WERI-Rb-1 (cell line): ENCODE measurements around the gene SLCO2A1.

ENCODE experiments used
- DNase-seq: peaks from one replicate; pipeline ENCODE4 v3.0.0-alpha.2; 2020
- H3K27ac ChIP-seq: fragments of 250-450 bp; sonication (Bioruptor Pico); 2 replicates; pipeline ENCODE4 v1.5.1; 2020; ENCODE audit warnings: mild to moderate bottlenecking, moderate library complexity
- H3K27me3 ChIP-seq: fragments of 250-450 bp; sonication (Bioruptor Pico); 2 replicates; pipeline ENCODE4 v1.5.1; 2021; ENCODE audit warnings: mild to moderate bottlenecking, low read depth, moderate library complexity; ENCODE audit not compliant: insufficient read depth, severe bottlenecking
- H3K36me3 ChIP-seq: fragments of 250-450 bp; sonication (Bioruptor Pico); 2 replicates; pipeline ENCODE4 v1.5.1; 2020; ENCODE audit warnings: mild to moderate bottlenecking, moderate library complexity
- H3K4me3 ChIP-seq: 2 replicates; pipeline ENCODE4 v1.5.1; 2011; ENCODE audit warnings: low read depth, mild to moderate bottlenecking, control low read depth, low read length
- H3K9me3 ChIP-seq: fragments of 250-450 bp; sonication (Bioruptor Pico); 2 replicates; pipeline ENCODE4 v1.5.1; 2021; ENCODE audit warnings: mild to moderate bottlenecking, moderate library complexity; ENCODE audit not compliant: severe bottlenecking
- TF ChIP-seq, protein P1 (sequence below): IDR thresholded peaks from 2 replicates; pipeline ENCODE4 v1.5.1; 2011; ENCODE audit warnings: low read depth, mild to moderate bottlenecking, control low read depth, inconsistent platforms, low read length

Gene SLCO2A1

DNA sequence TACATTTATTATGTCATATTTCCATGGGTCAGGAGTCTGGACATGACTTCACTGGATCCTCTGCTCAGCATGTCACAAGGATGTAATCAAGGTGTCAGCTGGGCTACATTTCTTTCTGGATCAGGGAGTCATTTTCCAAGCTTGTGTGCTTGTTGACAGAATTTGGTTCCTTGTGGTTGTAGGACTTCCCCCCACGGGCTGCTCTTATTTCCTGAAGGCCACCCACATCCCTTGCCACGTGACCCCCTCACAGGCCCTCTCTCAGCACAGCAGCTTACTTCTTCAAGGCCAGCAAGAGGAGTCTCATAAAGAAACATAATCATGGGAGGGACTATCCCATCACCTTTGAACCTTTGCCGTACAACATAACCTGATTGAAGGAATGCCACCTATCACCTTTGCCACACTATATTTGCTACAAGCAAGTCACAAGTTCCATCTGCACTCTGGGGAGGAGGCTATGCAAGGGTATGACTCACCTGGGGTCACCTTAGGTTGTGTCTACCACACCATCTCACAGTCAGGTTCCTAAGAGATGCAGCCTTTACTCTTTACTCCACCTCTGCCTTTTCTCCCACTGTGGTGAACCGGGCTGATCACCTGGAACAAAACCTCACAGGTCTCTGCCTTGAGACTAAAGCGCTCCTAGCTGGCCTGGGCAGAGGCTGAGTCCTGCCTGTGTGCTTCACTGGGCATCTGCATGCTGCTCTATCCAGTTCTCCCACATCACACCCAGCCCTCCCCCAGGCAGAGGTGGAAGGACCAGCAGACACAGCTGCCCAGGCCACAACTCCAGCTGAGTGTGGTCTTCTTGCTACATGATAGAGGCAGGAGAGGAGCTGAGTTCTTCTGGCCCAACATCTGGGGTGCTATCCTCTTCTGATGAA lies 147.5 kb downstream of the SLCO2A1 start:
- Histone ChIP-seq H3K9me3 (peaks cover 6% of the 10 kb centered on the region), H3K36me3 (no peaks in the 10 kb centered on the region), H3K27ac (no peak overlapping the region), H3K27me3 (peaks cover 19% of the 10 kb centered on the region), H3K4me3 (no peak overlapping the region)
- DNase-seq = no peak
- TF ChIP-seq, protein P1, sequence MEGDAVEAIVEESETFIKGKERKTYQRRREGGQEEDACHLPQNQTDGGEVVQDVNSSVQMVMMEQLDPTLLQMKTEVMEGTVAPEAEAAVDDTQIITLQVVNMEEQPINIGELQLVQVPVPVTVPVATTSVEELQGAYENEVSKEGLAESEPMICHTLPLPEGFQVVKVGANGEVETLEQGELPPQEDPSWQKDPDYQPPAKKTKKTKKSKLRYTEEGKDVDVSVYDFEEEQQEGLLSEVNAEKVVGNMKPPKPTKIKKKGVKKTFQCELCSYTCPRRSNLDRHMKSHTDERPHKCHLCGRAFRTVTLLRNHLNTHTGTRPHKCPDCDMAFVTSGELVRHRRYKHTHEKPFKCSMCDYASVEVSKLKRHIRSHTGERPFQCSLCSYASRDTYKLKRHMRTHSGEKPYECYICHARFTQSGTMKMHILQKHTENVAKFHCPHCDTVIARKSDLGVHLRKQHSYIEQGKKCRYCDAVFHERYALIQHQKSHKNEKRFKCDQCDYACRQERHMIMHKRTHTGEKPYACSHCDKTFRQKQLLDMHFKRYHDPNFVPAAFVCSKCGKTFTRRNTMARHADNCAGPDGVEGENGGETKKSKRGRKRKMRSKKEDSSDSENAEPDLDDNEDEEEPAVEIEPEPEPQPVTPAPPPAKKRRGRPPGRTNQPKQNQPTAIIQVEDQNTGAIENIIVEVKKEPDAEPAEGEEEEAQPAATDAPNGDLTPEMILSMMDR = no peak

DNA sequence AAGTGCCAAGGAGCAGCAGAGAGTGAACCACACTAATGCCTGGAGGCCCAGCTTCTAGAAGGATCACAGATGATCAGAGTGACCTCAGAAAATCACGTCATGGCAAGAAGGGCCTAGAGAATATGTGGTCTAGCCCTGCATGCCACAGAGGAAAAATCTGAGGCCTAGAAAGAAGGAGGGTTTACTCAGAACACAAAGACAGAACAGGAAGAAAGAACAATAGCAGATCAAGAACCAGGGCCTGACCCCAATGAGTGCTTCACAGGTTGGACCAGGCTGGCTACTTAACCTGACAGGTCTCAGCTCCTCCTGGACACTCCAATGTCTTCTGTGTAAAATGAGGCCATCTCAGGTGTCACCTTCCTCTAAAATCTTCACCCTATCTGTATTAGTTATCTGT lies 148.2 kb downstream of the SLCO2A1 start:
- H3K27me3 ChIP-seq = peaks cover 19% of the 10 kb centered on the region
- no peaks in the 10 kb centered on the region for H3K36me3 ChIP-seq
- TF ChIP-seq, protein P1 = no peak
- no peak overlapping the region for H3K4me3 ChIP-seq
- no peak overlapping the region for H3K27ac ChIP-seq
- peaks cover 6% of the 10 kb centered on the region for H3K9me3 ChIP-seq
- DNase-seq = no peak

DNA sequence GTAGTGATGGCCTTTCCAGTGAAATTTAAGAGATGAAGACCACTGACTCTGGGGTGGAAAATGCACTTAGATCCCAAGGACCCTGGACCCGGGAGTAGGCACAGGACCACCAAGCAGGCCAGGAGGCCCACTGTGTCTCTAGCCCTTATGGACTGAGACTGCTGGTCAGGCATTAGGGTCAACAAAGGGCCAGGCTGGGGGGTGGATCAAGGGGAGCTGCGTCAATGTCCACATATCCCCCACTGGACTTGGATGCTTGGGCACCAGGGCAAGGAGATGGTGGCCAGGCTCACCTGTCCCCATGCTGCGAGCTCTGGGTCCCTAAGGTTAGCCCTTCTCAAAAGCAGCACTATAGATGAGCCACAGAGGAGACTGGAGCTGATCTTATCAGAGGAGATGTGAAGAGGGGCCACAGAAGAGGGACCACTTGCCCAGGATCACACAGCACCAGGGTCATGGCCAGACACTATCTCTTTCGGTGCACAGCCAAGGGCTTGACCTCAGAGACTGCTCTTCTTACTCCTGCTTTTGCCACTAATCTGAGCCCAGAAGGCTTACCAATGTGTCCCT lies 148.8 kb downstream of the SLCO2A1 start:
- TF ChIP-seq, protein P1 = no peak
- Histone ChIP-seq H3K27me3 (peaks cover 14% of the 10 kb centered on the region), H3K27ac (no peak overlapping the region), H3K36me3 (no peaks in the 10 kb centered on the region), H3K9me3 (peaks cover 6% of the 10 kb centered on the region), H3K4me3 (no peak overlapping the region)
- no peak for DNase-seq

DNA sequence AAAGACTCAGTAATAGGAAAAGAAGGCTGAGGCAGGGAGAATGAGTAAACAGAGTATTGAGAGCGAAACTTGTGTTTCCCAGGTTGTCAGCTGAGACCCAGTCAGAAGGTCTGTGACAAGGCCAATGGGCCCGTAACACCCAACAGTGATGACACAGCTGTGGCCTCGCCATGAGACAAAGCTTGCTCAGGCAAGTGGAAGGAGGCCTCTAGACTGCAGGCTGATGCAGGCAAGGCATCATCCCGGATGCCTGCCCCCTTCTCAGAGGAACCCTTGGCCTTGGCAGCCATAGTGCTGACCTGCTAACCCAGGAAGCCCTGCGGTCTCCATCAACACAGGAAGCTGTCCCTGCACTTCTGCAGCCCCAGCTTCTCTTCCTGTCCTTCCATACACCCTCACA lies 149.4 kb downstream of the SLCO2A1 start:
- Histone ChIP-seq H3K27me3 (peaks cover 8% of the 10 kb centered on the region), H3K9me3 (peaks cover 6% of the 10 kb centered on the region), H3K4me3 (no peak overlapping the region), H3K36me3 (no peaks in the 10 kb centered on the region), H3K27ac (no peak overlapping the region)
- TF ChIP-seq, protein P1 = no peak
- DNase-seq = no peak

DNA sequence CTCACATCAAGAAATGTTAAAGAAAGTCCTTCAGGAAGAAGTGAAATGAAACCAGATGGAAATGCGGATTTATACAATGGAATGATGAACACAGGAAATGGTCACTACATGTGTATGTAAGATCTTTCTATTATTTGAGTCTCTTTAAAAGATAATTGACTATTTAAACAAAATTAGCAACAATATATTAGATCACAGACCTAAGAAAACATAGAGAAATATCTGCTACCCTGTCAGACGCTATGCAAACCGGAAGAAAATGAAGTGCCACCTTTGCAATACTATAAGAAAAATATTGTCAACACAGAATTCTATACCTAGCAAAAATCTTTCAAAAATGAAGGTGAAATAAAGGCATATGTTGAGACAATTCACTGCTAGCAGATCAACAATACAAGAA lies 151.2 kb downstream of the SLCO2A1 start:
- peaks cover 6% of the 10 kb centered on the region for H3K27me3 ChIP-seq
- H3K4me3 ChIP-seq = no peak overlapping the region
- no peak overlapping the region for H3K27ac ChIP-seq
- peaks cover 6% of the 10 kb centered on the region for H3K9me3 ChIP-seq
- TF ChIP-seq, protein P1 = no peak
- DNase-seq = no peak
- H3K36me3 ChIP-seq = no peaks in the 10 kb centered on the region
